HL-60 (cell line): ENCODE data around the gene TSSK3.

ENCODE experiments used
- POLR2AphosphoS5 ChIP-seq: IDR thresholded peaks from 2 replicates; pipeline ENCODE4 v1.6.1; 2012; ENCODE audit warnings: low read depth
- TF ChIP-seq, protein P1 (sequence below): IDR thresholded peaks from one replicate; pipeline ENCODE4 v1.5.1; 2011; ENCODE audit warnings: low read length, control low read depth, inconsistent platforms; ENCODE audit not compliant: insufficient read depth

GRCh38 chr1:32411261-32411660 is 48.9 kb downstream of the TSSK3 start:
- TF ChIP-seq, protein P1, sequence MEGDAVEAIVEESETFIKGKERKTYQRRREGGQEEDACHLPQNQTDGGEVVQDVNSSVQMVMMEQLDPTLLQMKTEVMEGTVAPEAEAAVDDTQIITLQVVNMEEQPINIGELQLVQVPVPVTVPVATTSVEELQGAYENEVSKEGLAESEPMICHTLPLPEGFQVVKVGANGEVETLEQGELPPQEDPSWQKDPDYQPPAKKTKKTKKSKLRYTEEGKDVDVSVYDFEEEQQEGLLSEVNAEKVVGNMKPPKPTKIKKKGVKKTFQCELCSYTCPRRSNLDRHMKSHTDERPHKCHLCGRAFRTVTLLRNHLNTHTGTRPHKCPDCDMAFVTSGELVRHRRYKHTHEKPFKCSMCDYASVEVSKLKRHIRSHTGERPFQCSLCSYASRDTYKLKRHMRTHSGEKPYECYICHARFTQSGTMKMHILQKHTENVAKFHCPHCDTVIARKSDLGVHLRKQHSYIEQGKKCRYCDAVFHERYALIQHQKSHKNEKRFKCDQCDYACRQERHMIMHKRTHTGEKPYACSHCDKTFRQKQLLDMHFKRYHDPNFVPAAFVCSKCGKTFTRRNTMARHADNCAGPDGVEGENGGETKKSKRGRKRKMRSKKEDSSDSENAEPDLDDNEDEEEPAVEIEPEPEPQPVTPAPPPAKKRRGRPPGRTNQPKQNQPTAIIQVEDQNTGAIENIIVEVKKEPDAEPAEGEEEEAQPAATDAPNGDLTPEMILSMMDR: no peak
- TF ChIP-seq POLR2AphosphoS5: no peak
